ENCODE data around the gene EYA4.

DNA sequence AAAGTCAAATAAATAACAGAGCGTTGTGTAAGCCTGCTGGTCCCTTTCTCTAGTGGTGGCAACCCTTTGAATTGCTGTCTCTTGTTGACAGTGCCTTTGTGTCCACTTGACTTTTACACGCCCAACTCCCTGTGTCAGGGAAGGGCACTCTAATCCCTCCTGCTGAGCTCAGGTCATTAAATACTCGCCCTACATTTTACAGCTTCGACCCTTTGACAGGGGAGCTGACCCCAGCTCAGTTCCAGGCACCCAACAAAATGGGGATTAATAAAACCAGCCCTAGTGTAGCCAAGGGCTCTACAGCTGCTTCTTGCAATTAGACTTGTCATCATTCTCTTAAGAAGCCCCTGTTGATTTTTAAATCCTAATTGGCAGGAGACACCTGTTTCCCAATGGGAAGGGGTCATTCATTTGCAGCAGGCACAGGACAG is 308.2 kb downstream of the EYA4 start:
- TF ChIP-seq CTCF (IDR thresholded peaks at IDR 0.05) (no peak), POLR2A (IDR thresholded peaks at IDR 0.05) (no peak)
